ENCODE results near the gene CENPT.
A peak's percentile ranks its signal among the peaks of the same experiment; 100 is the strongest.
"Not testable (repeated sequence)": the region's sequence is repeated elsewhere in the genome, so short reads cannot be mapped to it uniquely, and the experiment has no call there.

Gene CENPT

DNA sequence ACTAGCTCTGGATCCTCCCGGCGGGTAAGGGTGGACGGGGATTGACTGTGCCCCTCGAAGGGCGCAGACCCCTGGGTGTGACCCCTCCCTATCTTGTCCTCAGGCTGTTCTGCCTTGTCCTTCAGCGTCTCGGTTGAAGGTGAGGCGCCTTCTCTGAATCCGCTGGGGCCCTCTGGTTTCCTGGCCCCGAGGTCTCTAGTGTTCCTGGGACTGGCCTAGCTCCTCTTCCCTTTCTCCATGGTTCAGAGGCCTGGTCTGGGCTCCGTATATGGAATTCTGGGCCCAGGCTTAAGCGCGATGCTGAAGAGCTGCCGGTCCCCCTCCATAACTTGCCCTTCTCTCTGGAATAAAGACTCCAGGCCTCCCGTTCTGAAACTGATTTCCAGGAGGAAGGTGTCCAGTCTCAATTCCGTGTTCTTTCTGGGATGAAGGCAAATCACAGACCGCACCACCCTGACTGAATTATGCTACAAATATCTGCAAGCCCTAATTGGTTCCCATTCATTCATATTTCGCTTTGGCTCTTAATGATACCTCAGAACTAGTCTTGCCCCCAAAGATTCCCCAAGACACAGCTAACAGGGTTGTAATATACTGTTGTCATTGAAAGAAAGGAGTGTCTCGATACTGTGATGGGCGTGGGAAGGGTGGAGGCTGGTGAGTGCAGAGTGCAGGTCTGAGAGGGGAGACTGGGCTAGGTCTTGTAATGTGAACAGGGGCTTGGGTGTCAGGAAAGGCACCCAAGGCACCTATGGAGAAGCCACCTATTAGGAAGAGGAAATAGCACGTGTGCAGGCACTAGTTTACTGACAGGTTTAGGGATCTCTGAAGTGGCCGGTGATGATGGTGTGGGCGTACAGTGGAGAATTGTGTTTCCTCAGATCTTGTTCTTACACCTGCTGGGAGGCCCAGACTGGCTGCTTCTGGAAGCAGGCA lies 26.2 kb upstream of the CENPT start:
- no peak for DNase-seq

DNA sequence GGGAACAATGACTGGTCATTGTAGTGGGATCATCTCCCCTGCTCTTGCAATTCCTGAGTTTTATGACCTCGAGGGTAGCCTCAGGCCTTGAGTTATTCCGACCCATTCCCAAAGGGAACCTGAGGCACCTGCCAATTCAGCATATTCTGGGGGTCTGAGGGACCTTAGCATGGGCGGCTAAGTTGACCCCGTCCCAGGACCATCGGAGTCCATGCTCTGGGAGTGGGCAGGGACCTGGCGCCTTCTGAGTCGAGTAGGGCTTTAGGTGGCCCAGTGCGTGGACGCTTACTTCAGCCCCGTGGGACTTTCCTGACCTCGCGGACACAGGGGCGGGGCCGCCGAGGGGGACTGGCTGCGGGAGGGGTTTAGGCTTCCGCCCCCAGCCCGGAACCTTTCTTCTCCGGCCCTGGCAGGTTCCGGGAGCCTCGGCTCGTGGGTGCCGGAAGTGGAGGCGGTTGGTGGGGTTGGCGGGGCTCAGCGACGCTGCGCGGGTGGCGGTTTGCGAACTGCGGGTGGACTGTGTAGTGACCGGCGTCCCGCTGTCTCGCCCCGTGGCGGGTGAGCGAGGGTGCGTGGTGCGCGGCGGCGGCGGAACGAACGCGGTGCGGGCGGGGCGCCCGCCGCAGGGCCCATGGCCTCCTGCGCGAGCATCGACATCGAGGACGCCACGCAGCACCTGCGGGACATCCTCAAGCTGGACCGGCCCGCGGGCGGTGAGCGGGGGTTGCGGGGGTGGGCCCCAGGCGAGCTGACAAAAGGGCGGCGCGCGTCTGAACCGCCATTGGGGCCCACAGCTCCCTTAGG lies 25.3 kb upstream of the CENPT start, which contains the start of gene EDC4:
Gene EDC4 (plus strand): TSS at position 422 of the 804 bp plus-strand sequence. CDS start 210 bp downstream, at position 632.
- DNase-seq = peak; percentile 25

DNA sequence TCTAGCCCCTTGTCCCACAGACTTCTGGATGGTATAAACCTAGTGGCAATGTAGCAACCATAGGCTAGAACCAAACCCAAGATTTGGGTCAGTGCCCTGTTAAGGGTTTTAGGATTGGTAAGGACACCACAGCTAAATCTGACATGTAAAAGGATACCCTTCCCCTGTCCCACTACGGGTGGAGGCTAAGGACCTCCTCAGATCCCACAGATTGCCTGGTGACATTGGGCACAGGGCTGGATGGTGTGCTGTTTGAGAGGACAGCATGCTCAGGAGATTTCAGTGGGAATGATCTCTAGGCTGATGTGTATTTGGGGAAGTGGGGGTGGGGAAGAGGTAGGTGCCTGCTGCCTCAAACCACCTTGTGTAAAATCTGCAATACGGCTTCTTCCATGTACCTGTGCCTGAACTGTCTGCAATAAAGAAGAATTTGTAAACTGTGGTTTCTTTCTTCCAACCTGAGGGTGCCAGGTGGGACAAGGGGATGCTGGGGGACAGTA lies 24.7 kb upstream of the CENPT start:
- no peak for DNase-seq

DNA sequence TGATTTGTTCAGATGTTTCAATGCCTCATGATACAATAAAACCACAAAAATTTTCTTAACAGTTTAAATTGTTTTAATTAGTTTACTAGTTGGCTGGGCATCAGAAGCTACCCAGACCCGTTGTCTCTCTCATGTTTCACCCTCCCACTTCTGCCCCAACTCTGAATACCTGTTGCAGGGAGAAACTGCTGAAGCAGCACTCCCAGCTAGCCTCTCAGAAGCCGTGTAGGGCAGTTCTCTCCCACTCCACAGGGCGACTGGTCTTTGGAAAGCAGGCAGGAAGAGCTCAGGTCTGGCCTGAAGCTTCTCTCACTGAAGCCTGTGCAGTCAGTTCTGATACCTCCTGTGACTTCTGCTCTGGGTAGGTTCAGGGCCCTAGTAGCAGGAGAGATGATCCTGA lies 23.8 kb upstream of the CENPT start:
- DNase-seq = no peak

DNA sequence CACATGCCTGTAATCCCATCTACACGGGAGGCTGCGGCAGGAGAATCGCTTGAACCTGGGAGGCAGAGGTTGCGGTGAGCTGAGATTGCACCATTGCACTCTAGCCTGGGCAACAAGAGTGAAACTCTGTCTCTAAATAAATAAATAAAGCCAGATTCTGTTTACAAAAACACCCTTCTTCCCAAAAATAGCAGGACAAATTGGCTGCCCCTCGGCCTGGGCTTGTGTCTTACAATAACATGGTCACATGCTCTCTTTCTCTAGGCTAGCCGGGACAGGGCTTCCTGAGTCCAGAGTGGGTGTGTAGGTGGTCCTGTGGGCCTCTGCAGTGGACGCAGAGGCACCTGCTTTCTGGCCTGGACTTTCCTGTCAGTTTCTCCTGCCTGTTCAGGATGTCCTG lies 22.2 kb upstream of the CENPT start:
- no peak for DNase-seq

DNA sequence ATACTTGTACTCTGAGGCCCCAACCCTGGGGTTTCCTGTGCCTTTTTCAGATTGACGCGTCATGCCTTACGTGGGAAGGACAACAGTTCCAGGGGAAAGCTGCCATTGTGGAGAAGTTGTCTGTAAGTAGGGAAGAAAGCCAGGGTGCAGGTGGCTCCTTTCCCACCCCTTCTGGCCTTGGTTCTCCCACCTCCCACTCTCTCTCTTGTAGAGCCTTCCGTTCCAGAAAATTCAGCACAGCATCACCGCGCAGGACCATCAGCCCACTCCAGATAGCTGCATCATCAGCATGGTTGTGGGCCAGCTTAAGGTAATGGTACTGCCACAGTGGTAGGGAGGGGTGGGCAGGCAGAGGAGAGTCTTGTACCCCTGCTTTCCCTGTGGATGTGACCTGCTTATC lies 20.8 kb upstream of the CENPT start:
- no peak for DNase-seq

DNA sequence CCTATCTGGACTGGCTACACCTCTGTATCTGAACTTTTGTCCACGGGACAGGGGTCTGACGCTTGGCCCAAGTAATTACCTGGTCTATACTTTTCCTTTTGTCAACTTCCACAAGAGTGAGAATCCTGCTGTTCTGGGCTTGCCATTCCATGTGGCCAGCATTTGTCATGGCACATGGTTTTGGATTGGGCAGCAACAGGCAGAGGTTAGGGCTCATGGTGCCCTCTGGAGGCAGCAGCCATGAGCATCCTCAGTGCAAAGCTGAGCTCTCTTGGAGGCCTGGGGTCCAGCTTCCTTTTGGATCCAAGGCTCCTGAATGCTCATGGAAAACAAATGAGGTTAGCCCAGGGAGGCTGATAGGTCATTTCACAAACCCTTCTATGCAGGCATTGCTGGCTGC lies 17.8 kb upstream of the CENPT start:
- DNase-seq = no peak

DNA sequence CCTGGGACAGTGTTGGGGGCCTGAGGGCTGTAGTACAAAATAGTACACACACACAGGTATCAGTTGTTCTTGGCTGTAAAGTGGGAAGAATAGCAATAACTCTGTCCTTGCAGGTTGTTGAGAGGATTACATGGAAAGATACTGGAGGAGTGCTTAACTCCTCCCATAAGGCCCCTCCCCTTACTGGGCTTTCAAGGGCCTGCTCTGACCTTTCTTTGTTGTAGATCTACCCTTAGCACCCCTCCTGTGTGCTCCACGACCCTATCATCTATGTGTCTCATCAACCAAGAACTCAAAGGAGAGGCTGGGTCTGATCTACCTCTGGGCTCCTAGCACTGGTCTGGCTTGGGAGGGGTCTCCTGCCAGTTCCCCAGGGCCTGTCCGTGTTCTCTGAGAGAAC lies 17.1 kb upstream of the CENPT start:
- DNase-seq = no peak

DNA sequence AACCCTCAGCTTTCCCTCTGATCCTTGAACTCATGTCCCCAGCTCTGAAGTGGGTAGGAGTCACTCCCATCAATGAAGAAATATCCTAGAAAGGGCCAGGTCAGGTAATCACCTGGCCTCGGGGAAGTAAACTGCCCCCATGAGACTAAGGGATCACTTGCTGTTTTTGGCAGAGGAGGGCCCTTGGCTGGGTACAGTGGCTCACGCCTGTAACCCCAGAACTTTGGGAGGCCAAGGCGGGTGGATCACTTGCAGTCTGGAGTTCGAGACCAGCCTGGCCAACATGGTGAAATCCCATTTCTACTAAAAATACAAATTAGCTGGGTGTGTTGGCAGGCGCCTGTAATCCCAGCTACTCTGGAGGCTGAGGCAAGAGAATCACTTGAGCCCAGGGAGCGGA lies 16.6 kb upstream of the CENPT start:
- DNase-seq = not testable (repeated sequence)

DNA sequence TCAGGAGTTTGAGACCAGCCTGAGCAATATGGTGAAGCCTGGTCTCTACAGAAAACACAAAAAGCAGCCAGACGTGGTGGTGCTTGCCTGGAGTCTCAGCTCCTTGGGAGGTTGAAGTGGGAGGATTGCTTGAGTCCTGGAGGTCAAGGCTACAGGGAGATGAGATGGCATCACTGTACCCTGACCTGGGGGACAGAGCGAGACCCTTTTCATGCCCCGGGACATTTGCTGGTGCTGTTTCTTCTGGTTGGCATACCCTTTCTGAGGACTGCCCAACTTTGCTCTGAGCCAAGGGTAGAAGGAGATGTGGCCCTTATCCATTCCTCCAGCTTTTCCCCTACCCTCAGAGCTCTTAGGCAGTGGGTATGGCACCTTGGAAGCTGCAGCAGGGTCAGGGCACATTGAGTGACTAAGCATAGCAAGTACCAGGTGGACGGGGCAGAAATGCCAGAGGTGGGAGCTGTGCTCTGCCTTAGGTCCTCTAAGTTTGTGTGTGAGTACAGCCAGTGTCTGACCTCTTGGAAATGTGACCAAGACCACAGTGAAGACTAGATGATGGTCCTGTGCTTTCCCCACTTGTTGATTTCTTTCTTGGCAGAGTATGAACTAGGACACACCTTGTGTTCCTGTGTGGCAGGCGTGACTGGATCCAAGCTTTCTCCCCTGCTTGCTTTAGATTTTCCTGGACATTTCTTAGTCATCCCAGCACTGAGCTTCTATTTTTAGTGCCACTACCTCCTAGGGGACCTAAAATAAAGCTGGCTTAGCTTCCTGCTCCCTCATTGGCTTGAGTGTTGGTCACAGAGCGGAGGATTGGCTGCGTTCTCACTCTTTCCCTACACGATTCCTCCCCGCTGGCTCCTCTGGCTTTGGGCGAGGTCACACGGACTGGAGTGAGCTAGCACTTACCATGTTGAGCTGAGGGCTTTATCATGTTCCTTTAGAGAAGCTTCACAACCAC lies 15.4 kb upstream of the CENPT start:
- no peak for DNase-seq

DNA sequence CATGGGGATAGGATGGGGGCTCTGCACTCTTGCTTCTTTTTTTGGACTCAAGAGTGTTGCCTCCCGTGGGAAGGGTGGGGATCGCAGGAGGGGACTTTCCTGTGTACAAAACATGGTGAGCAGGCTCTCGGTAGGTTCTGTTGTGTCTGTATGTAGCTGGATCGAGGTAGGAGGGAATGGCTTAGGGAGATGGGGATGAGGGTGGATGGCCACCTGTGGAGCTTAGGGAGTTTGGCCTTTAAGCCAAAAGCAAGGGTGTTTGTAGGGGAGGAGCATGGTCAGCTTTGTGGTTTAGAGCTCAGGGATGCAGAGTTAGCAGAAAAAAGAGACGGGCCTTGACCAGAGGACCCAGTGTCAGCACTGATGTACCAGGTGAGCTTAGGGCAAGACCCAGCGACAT lies 14.4 kb upstream of the CENPT start:
- DNase-seq = no peak

DNA sequence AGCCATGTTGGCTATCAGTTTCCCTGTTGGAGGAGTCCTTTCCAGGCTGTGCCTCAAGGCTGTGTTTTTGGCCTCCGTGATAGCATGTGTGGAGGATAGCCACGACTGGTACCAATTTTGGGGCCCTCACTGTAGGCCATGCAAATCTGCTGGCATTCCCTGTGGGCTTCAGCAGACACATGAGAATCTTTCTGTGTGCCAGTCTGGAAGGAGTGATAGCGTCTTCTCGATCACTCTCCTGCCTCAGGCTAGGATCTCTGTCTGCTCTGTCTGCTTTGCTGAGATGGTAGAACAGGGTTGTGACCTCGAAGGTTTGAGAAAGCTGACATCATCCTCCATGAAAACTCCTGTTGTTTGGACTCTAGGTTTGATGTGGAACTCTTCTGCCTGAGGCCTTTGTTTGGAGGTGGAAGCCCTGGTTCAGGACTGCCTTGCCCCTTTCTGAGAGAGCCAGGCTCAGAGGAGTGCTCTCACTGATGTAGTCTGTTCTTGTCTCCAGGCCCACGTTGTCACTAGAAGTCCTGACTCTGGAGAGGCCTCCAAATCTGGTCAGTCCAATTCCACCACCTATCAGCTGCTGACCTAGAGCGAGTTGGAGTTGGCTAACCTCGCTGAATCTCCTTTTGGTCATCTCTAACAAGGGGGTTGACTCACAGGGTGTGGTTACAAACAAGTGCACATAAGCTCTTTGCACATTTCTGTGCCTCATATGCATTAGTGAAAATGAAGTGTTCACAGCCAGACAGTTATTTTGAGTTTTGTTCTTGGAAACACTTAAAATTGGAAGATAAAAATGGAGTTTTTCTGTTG lies 13.3 kb upstream of the CENPT start:
- no peak for DNase-seq

DNA sequence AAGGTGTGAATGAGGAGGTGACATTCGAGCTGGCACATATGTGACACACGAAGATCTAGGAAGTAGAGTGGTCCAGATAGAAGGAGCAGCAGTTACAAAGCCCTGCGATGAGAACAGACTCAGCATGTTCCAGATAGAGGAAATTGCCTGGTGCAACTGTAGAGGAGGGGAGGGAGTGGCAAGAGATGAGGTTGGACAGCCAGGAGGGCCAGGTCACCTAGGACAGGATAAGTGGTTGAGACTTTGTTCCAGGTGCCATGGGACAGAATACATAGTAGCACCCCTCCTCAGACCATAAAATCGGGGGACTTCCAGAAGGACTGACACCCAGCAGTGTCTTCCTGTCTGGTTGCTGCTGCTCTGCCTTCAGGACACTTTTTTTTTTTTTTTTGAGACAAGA lies 11.0 kb upstream of the CENPT start:
- DNase-seq = no peak

DNA sequence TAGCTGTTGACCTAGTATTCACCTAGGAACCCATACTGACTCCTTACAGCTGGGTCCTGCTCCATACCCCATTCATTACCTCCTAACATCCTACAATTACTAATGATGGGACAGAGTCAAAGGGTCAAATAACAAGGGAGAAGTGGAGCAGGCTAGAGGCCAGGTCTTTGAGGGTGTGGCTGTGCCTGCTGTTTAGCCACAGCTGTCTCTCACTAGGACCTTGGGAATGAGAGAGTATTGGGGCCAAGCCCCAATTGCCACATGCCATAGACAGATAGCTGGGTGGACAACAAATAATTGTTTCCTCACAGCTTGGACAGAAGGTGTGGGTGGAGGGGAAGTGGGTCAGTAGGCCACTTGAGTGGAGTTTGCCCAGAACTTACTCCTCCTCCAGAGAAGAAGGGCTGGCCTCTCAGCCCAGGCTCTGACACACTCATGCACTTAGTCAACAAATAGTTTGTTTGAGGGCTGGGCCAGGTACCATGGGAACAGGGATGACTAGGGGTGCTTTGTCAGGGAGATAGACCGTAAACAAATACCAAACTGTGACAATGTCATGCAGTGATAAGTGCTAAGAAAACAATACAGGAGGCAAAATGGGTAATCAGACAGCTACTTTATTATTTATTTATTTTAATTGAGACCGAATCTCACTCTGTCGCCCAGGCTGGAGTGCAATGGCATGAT lies 10.2 kb upstream of the CENPT start:
- DNase-seq = no peak

DNA sequence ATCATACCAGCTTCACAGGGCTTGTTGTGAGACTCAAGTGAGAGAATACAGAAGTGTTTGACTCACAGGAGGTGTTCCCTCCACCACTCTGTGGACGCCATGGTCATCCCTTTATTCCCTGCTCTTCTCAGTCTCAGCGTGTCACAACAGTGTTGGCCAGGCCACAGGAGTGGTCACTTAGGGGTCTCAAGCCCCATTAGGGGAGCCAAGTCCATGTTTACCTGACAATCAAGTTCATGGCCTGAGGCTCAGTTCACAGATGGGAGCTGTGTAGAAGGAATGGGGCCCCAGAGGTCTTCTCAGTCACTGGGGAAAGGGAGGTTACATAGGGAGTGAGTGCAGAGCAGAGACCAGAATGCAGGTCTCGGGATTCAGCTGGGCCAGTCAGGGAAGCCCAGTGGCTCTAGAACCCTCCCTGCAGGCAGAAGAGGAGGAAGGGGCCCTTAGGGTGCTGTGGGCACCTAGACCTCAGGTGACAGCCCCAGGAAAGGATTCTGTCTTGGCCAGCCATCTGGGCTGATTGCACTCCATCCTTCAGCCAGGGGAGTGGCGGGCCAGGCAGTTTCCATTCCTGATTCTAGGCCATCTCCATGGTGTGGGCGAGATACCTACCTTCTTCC lies 9.5 kb upstream of the CENPT start:
- no peak for DNase-seq

DNA sequence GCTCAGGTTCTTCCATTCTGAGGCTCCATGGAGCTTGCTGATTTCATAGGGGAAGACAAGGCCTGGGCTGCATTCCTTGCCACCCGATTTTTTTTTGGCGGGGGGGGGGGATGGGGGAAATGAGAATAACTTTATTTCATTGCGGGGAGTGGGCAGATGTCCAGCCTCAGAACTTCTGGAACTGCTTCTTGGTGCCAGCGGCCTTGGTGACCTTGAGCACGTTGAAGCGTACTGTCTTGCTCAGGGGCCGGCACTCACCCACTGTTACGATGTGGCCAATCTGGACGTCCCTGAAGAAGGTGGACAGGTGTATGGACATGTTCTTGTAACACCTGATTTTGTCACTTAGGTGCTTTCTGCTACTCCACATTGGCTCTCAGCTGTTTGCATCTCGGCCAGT lies 8.3 kb upstream of the CENPT start:
- DNase-seq = no peak

DNA sequence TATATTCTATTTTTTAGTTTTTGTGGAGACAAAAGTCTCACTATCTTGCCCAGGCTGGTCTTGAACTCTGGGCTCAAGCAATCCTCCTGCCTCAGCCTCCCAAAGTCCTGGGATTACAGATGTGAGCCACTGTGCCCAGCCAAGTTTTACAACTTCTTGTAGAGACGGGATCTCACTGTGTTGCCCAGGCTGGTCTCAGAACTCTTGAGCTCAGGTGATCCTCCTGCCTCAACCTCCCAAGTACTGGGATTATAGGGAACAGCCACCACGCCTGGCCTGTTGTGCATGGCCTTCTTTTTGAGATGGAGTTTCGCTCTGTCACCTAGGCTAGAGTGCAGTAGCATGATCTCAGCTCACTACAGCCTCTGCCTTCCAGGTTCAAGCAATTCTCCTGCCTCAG lies 6.2 kb upstream of the CENPT start:
- DNase-seq = no peak

DNA sequence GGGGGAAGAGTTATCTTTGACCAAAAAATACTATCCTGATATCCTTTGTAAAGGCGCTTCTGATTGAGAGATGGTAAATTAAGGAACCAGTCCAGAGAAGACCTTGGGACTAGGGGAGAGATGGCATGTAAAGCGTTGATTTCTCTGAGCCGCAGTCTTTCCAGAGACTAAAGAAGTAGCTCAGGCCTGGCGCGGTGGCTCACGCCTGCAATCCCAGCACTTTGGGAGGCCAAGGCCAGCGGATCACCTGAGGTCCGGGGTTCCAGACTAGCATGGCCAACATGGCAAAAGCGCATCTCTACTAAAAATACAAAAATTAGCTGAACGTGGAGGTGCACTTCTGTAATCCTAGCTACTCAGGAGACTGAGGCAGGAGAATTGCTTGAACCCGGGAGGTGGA lies 625 bp upstream of the CENPT start:
- no peak for DNase-seq

DNA sequence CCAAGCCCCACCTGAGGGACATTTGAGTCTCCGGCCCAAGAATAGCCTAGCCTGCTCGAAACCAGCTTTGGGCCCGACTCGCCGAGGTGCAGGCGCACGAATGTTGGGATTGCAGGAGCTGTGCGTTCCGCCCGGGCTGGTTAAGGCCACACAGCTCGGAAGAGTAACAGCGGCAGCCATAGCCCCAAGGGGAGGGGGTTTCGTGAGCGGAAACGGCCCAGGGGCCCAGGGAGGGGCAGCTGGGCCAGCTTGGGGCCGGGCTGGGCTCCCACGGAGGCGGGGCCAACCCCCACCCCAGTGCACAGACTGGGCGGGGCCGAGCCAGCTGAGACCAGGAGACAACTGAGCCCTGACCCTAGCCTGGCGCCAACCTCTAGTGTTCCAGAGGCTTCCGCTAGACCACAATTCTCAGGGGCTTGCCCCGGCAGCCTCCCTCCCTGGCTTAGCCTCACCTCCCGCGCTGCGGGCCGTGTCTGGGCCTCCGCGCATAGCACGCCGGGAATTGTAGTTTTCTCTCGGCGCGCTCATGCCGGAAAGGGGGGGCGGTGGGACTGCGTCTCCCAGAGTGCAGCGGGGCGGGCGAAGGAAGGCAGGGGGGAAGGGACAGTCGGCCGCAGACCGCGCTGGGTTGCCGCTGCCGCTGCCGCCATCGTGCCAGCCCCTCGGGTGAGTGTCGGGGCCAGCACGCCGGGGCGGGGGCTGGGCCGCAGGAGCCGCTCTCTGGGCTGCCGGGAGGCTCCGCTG lies 1.0 kb downstream of the CENPT start, which contains the start of gene NUTF2:
Gene NUTF2 (plus strand): TSS at position 614 of the 744 bp plus-strand sequence. CDS start 18,198 bp downstream, outside the sequence.
- peak; percentile 66 for DNase-seq

DNA sequence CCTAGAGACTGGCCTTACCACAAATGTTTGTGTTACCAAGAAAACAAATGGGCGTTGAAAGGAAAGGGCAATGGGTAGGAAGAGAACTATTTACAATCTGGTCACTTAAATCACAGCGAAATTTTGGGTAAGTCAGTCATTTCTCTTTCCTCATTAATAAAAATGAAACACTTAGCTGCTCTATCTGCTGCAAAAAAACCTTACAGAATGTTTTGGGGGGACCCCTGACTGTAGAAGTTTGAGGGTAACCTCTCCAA lies 1.5 kb downstream of the CENPT start:
- no peak for DNase-seq
